Fibroblast of pulmonary artery (primary cell): ENCODE results near the gene PWP2.

Source experiments
- DNase-seq: peaks from one replicate; pipeline ENCODE4 v3.0.0-alpha.2; 2010; ENCODE audit warnings: low read depth
- H3K4me3 ChIP-seq: replicated peaks from 2 replicates; pipeline ENCODE4 v1.5.1; 2011; ENCODE audit warnings: low read depth, mild to moderate bottlenecking, control low read depth, low read length, moderate library complexity
- TF ChIP-seq, protein P1 (sequence below): IDR thresholded peaks from 2 replicates; pipeline ENCODE4 v1.5.1; 2011; ENCODE audit warnings: mild to moderate bottlenecking, control low read depth, low read length, inconsistent platforms; ENCODE audit errors: missing control alignments

PWP2 gene

GRCh38 chr21:44064852-44065403 is 42.3 kb upstream of the PWP2 start:
- no peak for DNase-seq
- no peak overlapping the region for H3K4me3 ChIP-seq
- TF ChIP-seq, protein P1, sequence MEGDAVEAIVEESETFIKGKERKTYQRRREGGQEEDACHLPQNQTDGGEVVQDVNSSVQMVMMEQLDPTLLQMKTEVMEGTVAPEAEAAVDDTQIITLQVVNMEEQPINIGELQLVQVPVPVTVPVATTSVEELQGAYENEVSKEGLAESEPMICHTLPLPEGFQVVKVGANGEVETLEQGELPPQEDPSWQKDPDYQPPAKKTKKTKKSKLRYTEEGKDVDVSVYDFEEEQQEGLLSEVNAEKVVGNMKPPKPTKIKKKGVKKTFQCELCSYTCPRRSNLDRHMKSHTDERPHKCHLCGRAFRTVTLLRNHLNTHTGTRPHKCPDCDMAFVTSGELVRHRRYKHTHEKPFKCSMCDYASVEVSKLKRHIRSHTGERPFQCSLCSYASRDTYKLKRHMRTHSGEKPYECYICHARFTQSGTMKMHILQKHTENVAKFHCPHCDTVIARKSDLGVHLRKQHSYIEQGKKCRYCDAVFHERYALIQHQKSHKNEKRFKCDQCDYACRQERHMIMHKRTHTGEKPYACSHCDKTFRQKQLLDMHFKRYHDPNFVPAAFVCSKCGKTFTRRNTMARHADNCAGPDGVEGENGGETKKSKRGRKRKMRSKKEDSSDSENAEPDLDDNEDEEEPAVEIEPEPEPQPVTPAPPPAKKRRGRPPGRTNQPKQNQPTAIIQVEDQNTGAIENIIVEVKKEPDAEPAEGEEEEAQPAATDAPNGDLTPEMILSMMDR, result no peak

DNA sequence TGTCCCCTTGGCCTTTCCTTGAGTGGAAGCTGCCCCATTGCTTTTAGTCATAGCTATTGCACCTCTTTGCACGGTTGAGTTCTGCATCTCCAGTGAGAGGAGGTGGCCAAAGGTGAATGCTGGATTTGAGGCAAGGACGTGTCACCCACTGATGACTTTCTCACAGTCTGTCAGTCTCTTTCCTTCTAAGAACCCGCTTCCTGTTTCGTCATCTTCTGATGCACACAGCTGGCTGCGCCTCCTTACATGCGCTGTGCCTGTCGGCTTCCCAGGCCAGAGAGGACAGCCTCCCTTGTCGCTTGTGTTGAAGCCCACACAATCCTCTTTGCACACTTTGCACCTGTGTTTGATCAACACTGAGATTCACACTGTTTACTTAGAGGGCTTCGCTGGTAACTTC is 41.8 kb upstream of the PWP2 start:
- DNase-seq, result peak; percentile 63
- no peak overlapping the region for H3K4me3 ChIP-seq
- TF ChIP-seq, protein P1, result no peak

DNA sequence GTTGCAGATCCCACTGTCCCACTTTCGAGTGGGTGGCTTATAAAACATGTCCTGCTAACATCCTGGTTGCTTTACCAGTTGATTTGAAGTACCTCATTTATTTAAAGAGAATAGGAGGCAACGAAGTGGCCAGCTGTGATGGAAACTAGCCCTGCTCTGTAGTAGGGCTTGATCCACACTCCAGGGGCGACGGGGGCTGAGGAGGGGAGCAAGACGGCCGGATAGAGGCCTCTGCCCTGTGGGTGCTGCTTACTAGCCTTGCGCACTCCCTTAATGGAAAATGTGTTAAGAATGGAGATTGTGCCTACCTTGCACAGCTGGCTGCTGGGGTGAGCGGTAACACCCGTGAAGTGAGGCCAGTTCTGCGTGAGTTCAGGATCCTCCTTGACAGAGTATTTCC is 41.1 kb upstream of the PWP2 start:
- no peak overlapping the region for H3K4me3 ChIP-seq
- DNase-seq, result no peak
- TF ChIP-seq, protein P1, result no peak

- no peak overlapping the region for H3K4me3 ChIP-seq
- no peak for DNase-seq
- TF ChIP-seq, protein P1, result no peak
Measured at GRCh38 chr21:44067011-44067839, 40.0 kb upstream of the PWP2 start.

GRCh38 chr21:44070391-44070790 is 36.8 kb upstream of the PWP2 start:
- TF ChIP-seq, protein P1, result no peak
- no peak overlapping the region for H3K4me3 ChIP-seq
- DNase-seq, result no peak

DNA sequence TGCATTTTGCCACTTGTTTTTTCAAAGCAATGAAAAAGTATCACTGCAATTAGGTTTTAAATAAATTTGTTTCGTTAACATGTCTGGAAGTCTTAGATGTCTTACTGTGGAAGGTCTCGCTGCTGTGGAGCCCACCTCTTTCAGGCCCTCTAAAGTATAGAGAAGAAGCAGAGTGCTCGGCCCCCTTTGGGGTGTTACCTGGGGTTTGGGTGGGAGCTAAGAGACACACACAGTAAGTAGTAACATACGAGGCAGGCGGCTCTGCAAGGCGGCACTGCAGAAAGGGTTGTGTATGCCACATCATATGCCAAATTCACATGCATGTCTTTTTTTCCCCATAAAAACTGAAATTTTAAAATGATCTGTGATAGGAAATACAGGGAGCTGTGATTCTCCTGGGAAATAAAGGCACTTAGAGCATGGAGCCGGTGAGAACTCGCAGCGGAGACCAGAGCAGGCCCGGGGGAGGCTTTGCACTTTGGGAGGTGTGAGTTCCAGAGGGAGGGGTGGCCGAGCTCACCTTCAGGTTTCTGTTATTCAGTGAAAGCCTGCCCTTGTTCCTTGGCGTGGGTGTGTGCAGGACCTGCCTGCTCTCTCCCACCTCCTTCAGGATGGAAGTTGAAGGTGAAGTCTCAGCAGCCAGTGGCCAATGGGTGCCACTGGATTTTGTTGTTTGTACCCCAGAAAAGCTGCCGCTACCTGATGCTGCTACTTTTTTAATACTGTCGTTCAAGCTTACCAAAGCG is 35.7 kb upstream of the PWP2 start:
- H3K4me3 ChIP-seq, result no peak overlapping the region
- DNase-seq, result no peak
- TF ChIP-seq, protein P1, result no peak
